ENCODE measurements around the gene RAPGEF3. TPM values are rescaled to one million over a fixed set of nuclear protein-coding genes. Genes with fewer than 3 reads are reported as not detected.

Gene RAPGEF3
- total RNA-seq, 1 donor from 2014 or later: 0.58 TPM

GRCh38 chr12:47734725-47735480 lies 23.8 kb downstream of the RAPGEF3 start:
- Histone ChIP-seq H3K4me3 (no peak overlapping the region), H3K27ac (no peak overlapping the region), H3K9me3 (ENCODE audit: low read depth) (no peaks in the 10 kb centered on the region), H2AFZ (replicated peaks) (peak overlapping the region; percentile 82), H3K36me3 (no peaks in the 10 kb centered on the region), H3K4me2 (peak overlapping the region; percentile 51), H3K4me1 (peaks cover 13% of the 10 kb centered on the region), H3F3A (ENCODE audit: low read depth) (no peaks in the 10 kb centered on the region), H3K27me3 (no peaks in the 10 kb centered on the region), H3K9ac (no peak overlapping the region), H4K20me1 (ENCODE audit: low read depth) (no peaks in the 10 kb centered on the region), H3K79me2 (ENCODE audit: low read depth) (no peaks in the 10 kb centered on the region)
- TF ChIP-seq EZH2phosphoT487 (IDR thresholded peaks at IDR 0.05) (no peak), EZH2 (IDR thresholded peaks at IDR 0.05) (no peak), CTCF (IDR thresholded peaks at IDR 0.05) (no peak)
- Mint-ChIP-seq H3K9me3 (no peaks in the 10 kb centered on the region), H3K36me3 (no peaks in the 10 kb centered on the region), H3K27ac (peak overlapping the region; percentile 95), H3K4me3 (no peak overlapping the region), H3K4me1 (peaks cover 26% of the 10 kb centered on the region), H3K27me3 (ENCODE audit: insufficient read depth, low read depth) (peaks cover 4% of the 10 kb centered on the region)
- DNase-seq (ENCODE audit: low spot score): peak; percentile 44

GRCh38 chr12:47733142-47733541 lies 25.5 kb downstream of the RAPGEF3 start:
- Histone ChIP-seq H2AFZ (replicated peaks) (no peak overlapping the region), H3F3A (ENCODE audit: low read depth) (no peaks in the 10 kb centered on the region), H3K4me3 (no peak overlapping the region), H3K27me3 (no peaks in the 10 kb centered on the region), H4K20me1 (ENCODE audit: low read depth) (no peaks in the 10 kb centered on the region), H3K9me3 (ENCODE audit: low read depth) (no peaks in the 10 kb centered on the region), H3K36me3 (no peaks in the 10 kb centered on the region), H3K4me2 (no peak overlapping the region), H3K4me1 (peaks cover 13% of the 10 kb centered on the region), H3K27ac (no peak overlapping the region), H3K79me2 (ENCODE audit: low read depth) (no peaks in the 10 kb centered on the region), H3K9ac (no peak overlapping the region)
- H3K27me3 Mint-ChIP-seq (ENCODE audit: insufficient read depth, low read depth): peaks cover 4% of the 10 kb centered on the region
- no peaks in the 10 kb centered on the region for H3K9me3 Mint-ChIP-seq
- no peaks in the 10 kb centered on the region for H3K36me3 Mint-ChIP-seq
- H3K4me3 Mint-ChIP-seq: no peak overlapping the region
- peak overlapping the region; percentile 6 for H3K27ac Mint-ChIP-seq
- TF ChIP-seq CTCF (IDR thresholded peaks at IDR 0.05): no peak
- TF ChIP-seq EZH2 (IDR thresholded peaks at IDR 0.05): no peak
- TF ChIP-seq EZH2phosphoT487 (IDR thresholded peaks at IDR 0.05): no peak
- peaks cover 26% of the 10 kb centered on the region for H3K4me1 Mint-ChIP-seq
- DNase-seq (ENCODE audit: low spot score): no peak

- Histone ChIP-seq H3K9ac (no peak overlapping the region), H3K36me3 (no peaks in the 10 kb centered on the region), H3K9me3 (ENCODE audit: low read depth) (no peaks in the 10 kb centered on the region), H3F3A (ENCODE audit: low read depth) (no peaks in the 10 kb centered on the region), H3K4me3 (no peak overlapping the region), H3K4me2 (no peak overlapping the region), H3K27ac (no peak overlapping the region), H3K27me3 (no peaks in the 10 kb centered on the region), H3K4me1 (peaks cover 13% of the 10 kb centered on the region), H4K20me1 (ENCODE audit: low read depth) (no peaks in the 10 kb centered on the region), H2AFZ (replicated peaks) (no peak overlapping the region), H3K79me2 (ENCODE audit: low read depth) (no peaks in the 10 kb centered on the region)
- no peak for DNase-seq (ENCODE audit: low spot score)
- no peak overlapping the region for H3K4me3 Mint-ChIP-seq
- no peaks in the 10 kb centered on the region for H3K36me3 Mint-ChIP-seq
- H3K27ac Mint-ChIP-seq: peak overlapping the region; percentile 6
- H3K9me3 Mint-ChIP-seq: no peaks in the 10 kb centered on the region
- TF ChIP-seq CTCF (IDR thresholded peaks at IDR 0.05) (no peak), EZH2 (IDR thresholded peaks at IDR 0.05) (no peak), EZH2phosphoT487 (IDR thresholded peaks at IDR 0.05) (no peak)
- peaks cover 24% of the 10 kb centered on the region for H3K4me1 Mint-ChIP-seq
- H3K27me3 Mint-ChIP-seq (ENCODE audit: insufficient read depth, low read depth): peaks cover 6% of the 10 kb centered on the region
Measured at GRCh38 chr12:47732504-47732903, 26.2 kb downstream of the RAPGEF3 start.
